Epithelial cell of prostate (primary cell): Measurements from ENCODE around the gene ARPC1A.
"Not testable (repeated sequence)": the region's sequence is repeated elsewhere in the genome, so short reads cannot be mapped to it uniquely, and the experiment has no call there.

Experiments
- DNase-seq: peaks from one replicate; pipeline ENCODE4 v3.0.0-alpha.2; 2011; ENCODE audit warnings: low read depth, low spot score
- H3K27ac ChIP-seq: fragments of 450-650 bp; 2 replicates; pipeline ENCODE4 v1.5.1; 2017; ENCODE audit warnings: mild to moderate bottlenecking

The ARPC1A gene

DNA sequence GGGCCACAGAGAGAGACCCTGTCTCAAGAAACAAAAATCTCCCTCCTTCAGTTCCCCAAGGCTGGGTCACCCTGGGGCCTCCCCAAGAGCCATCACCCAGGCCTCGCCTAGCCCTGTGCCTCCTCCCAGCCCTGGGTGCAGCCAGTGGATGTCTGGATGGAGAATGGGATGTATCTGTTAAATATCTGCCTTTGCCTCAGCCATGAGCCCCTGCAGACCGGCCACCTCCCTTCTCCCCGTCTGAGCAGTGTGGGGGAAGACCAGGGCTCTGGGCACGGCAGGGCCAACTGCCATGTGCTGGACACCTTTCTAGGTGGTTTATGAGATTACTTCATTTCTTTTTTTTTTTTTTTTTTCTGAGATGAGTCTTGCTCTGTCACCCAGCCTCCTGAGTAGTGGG is 58.8 kb downstream of the ARPC1A start:
- no peak for DNase-seq
- H3K27ac ChIP-seq = no peak overlapping the region

DNA sequence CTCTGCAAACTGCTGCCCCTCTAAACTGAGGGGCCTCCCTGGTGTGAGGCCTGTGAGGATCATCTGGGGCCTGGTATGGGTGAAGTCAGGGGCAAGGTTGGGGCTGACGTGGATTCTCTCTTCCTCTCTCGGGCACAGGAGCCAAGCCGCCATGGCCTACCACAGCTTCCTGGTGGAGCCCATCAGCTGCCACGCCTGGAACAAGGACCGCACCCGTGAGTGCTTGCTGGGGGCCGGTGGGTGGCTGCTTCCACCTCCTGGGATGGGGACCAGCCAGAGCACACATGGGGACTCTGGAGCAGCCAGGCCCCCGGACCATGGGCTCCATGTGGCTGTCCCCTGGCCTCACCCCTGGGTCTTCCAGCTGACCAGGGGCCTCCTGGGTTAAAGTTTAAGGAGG is 59.9 kb downstream of the ARPC1A start:
- DNase-seq = no peak
- H3K27ac ChIP-seq = no peak overlapping the region

DNA sequence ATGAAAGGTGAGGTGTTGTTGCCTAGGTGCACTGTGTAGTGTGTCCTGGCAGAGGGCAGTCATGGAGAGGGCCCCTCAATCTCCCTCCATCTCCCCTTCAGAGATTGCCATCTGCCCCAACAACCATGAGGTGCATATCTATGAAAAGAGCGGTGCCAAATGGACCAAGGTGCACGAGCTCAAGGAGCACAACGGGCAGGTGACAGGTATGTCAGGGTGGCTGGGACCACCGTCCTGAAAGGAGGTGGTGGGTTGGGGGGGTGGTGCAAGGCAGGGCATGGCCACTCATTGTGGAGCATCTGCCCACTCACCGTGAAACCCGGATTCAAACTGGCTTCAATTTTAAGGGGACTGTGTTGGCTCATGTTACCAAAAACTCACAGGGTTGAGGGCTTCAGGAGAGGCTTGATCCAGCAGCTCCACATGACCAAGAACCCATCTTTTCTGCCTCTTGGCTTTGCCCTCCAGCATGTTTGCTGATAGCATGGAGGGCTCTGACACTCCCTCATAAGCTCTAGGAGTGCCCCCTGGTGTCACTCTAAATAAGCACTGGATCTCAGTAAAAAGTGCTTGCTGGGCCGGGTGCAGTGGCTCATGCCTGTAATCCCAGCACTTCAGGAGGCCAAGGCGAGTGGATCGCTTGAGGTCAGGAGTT is 61.0 kb downstream of the ARPC1A start:
- no peak overlapping the region for H3K27ac ChIP-seq
- DNase-seq = no peak

DNA sequence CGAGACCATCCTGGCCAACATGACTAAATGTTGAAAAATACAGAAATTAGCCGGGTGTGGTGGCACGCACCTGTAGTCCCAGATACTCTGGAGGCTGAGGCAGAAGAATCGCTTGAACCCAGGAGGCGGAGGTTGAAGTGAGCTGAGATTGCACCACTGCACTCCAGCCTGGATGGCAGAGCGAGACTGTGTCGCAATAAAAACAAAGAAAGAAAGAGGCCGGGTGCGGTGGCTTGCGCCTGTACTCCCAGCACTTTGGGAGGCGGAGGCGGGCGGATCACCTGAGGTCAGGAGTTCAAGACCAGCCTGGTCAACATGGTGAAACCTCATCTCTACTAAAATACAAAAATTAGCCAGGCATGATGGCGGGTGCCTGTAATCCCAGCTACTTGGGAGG is 61.5 kb downstream of the ARPC1A start:
- H3K27ac ChIP-seq, DNase-seq: not testable (repeated sequence)

DNA sequence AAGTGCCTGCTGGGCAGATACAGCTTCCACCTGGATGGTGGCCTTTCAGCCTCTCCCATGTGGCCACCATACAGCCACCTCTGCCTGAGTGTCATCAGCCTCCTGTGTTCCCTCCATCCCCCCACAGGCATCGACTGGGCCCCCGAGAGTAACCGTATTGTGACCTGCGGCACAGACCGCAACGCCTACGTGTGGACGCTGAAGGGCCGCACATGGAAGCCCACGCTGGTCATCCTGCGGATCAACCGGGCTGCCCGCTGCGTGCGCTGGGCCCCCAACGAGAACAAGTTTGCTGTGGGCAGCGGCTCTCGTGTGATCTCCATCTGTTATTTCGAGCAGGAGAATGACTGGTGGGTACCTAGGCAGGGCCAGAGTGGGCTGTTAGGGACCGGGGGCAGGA is 62.2 kb downstream of the ARPC1A start:
- DNase-seq = no peak
- H3K27ac ChIP-seq = no peak overlapping the region

DNA sequence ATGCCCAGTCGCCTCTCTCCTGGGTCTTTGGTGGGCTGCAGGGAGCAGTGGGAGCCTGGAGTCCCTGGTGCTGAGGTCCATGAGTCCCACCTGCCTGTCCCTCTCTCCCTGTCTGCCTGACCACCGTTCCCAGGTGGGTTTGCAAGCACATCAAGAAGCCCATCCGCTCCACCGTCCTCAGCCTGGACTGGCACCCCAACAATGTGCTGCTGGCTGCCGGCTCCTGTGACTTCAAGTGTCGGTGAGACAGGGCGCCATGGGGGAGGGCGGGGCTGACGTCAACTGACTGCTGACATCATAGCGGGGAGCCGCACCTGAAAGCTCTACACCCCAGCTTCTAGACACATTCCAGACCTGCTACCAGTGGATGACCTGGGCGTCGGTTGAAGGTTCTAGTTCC is 64.1 kb downstream of the ARPC1A start:
- H3K27ac ChIP-seq = no peak overlapping the region
- DNase-seq = no peak

DNA sequence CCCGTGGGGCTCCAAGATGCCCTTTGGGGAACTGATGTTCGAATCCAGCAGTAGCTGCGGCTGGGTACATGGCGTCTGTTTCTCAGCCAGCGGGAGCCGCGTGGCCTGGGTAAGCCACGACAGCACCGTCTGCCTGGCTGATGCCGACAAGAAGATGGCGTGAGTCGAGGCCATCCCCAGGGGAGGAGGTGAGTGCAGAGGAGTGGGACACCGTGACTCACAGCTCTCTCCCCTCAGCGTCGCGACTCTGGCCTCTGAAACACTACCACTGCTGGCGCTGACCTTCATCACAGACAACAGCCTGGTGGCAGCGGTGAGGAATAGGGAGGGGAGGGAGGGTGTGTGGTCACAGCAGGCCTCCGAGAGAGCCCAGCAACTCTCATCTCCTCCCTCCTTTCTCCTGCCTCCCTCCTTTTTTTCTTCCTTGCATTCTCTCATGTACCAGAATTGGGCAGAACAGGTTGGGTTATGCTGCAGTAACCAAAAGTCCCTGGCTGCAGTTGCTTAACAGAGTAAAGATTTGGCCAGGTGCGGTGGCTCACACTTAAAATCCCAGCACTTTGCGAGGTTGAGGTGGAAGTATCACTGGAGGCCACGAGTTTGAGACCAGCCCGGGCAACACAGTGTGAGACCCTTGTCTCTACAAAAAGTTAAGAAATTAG is 65.4 kb downstream of the ARPC1A start:
- DNase-seq = no peak
- no peak overlapping the region for H3K27ac ChIP-seq

DNA sequence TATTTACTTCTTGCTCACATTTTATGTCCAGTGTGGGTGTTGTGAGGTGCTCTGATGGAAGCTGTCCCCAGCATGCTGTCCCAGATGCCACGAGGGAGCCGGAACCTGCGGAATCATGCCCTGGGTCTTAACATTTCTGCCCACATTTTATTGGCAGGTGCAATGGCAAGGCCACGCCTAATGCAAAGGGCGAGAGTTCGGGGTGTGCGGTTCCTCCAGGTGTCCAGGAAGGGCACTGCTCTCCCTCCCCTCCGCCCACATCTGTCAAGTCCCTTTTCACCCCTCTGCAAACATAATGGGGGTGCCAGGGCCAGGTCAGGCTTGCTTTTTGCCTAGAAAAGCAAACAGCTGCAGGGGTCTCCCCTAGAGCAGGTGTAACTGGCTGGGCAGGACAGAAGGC is 66.3 kb downstream of the ARPC1A start:
- peak overlapping the region; percentile 31 for H3K27ac ChIP-seq
- DNase-seq = no peak

DNA sequence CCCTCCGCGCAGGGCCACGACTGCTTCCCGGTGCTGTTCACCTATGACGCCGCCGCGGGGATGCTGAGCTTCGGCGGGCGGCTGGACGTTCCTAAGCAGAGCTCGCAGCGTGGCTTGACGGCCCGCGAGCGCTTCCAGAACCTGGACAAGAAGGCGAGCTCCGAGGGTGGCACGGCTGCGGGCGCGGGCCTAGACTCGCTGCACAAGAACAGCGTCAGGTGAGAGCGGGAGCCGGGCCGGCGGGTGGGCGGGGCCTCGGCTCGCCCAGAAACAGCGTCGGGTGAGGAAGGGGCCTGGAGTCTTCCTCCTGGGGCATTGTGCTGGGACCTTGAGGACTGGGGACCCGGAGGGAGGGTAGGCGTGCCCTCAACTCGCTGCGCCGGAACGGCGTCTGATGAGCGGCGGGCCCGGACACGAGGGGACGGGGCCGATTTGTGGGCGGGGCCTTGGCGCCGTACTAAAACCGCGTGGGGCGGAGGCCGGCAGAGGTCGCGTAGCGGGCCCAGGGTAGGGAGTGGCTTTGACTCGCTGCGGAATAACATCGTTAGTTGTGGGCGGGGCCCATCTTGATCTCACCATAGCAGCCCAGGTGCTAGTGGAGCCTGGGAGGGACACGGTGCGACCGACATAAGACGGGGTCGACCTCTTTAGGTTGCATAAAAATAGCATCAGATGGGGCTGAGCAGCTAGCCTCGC is 67.1 kb downstream of the ARPC1A start:
- peak overlapping the region; percentile 31 for H3K27ac ChIP-seq
- no peak for DNase-seq

DNA sequence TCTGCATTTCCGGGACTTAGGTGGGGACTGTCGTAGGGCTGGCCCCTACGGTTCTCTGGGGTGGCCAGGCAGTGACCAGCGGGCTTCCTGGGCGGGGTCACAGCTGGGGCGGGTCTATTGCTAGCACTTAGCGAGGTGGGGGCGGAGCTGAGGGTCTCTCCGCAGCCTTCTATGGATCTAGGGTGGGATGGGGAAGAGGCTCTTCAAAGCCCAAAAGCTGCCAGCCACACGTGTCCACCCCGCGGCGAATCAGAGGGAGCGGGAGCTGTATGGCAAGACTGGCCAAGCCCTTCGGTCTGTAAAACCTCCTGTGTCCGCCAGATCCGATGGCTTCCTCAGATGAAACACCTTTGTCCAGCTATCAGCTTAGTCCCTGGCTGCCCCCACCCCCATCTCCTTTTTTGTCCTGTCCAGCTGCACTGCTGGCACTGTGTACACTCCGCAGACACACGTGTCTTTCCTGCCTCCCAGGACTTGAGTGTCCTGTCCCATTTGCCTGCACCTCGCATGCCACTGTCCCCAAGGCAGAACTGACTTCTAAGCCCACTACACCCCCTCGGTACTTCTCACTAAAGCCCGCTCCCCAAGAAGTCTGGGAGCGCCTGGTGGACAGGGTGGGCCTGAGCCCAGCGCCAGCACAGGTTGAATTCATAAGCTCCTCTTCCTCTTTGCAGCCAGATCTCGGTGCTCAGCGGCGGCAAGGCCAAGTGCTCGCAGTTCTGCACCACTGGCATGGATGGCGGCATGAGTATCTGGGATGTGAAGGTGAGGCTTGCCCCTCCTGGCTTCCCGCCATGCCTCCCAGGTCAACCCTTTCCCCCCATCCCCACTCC is 67.9 kb downstream of the ARPC1A start:
- DNase-seq = no peak
- H3K27ac ChIP-seq = peak overlapping the region; percentile 31

DNA sequence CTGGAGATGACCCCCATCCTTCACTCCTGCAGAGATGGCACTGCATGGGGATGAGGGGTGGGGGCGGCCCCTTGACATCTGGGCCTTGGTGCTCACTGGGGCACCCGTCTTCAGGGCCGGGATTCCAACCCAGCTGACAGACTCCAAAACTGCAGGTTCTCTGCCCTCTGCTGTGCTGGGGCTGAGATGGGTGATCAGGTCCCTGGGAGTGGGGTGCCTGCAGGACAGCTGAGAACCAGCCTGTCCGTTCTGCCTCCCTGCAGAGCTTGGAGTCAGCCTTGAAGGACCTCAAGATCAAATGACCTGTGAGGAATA is 68.4 kb downstream of the ARPC1A start:
- H3K27ac ChIP-seq = no peak overlapping the region
- DNase-seq = no peak

DNA sequence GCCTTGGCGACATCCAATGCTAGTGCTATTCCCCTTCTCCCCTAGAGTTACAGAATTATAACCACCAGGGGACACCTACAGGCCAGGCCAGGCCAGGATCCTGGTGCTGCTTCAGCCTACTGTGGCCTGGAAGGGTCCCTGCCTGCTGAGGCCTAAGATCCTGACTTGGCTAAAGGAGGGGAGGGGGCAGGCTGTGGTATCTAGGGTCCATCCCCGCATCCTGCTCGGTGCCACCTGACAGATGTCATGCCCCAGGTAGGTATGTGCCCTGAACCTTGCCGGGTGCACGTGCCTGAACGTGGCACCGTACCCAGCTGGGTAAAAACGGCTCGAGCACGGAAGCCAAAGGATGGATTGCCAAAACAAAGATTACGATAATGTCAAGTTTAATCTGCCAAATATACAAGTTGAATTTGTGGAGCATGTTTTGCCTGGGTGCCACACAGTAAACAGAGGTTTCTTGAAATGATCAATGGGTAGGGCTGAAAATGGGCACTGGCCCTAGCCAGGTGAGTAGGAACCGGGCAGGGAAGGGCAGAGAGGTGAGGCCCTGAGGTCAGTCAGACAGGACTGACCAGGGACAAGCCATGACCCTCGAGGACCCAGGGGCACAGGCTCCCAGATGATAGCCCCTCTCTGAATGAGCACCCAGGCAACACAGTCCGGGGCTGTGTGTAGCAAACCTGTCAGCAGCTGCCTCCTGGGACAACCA is 70.1 kb downstream of the ARPC1A start:
- DNase-seq = no peak
- H3K27ac ChIP-seq = no peak overlapping the region

DNA sequence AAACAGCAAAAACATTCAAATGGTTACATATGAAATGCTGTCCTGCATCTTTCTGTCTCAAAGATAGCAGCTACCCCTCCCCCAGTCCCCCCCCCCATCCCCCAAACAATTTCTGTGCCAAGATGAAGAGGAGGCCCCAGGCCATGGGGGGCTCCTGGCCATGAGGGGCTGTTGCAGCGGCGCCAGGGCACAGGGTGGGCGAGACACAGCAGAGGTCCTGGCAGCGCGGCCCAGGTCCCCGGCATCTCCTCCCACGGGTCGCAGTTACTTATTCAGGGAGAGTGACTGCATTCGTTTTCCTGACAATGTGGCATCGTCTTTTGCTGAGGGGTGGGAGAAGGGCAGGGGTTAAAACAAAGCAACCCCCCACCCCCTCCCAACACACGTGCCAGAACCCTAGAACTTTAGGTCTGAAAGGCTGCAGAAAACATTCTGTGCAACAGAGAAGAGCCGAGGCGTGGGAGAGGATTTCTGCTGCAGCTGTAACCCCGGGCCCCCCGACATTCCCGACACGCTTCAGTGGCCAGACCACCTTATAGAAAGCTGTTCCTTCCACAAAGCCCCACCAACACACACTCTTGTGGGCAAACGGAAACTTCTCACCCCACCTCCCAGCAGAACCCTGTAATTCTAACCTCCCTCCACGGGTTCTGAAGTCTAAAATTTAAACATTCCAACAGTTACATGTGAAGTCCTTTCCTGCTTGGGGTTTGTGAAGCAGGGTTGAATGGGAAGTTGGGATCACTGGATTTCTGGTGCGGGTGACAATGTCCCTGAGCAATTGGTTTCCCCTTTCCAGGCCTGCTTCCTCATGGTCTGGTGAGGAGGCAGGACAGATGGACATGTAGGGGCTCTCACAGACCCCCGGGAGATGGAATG is 71.0 kb downstream of the ARPC1A start:
- no peak overlapping the region for H3K27ac ChIP-seq
- DNase-seq = no peak

DNA sequence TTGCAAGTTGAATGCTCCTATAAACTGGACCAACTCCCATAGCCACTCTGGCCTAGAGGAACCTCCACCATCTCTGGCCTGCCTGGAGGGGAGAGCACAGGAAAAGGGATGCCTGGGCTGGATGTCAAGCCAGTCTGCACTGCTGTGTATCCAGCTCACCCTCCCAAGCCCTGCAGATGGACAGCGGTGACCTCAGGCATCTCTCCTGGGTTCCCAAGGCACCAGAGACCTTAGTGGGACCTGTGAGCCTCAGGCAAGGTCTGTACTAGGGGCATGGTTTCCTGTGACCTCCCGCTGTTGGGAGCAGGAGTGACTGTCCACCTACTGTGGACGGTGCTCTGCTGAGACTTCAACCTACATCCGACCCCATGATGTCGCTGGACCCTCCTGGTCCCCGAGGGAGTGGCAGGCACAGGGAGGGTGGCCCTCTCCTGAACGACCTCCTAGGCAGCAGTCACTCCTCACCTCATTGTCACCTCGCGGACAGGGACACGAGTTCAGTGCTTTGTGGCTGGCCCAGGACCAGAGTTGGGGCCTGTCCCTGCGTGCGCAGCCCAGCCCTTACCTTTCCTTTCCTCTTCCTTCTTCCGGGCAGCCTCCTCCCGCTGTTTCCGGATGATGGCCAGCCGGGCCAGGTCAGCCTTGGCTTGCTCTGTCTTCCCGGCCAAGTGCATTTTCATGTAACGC is 71.7 kb downstream of the ARPC1A start:
- peak overlapping the region; percentile 4 for H3K27ac ChIP-seq
- no peak for DNase-seq

DNA sequence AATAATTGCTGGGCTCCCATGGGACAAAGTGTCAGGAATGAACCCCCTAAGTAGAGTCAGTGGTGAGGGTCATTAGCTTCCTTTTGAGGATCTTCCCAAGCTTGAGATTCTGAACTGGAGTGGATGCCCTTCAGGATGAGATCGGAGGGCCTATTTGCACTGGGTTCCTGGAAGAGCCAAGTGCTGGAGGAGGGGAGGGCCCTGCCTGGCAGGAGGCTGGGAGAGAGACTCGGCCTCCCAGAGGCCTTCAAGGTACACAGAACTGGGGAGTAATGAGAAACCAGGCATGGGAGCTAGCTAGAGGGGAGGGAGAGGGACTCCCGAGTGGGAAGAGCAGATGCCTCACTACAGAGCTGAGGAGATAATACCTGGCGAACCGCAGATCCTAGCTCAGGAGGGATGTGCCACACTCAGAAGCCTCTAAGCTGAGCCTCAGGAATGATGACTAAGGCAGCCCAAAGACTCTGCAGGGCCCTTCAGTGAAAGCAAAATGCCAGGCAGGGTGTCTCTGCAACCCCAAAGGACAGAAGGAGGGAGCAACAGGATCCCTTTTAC is 73.3 kb downstream of the ARPC1A start:
- H3K27ac ChIP-seq = no peak overlapping the region
- no peak for DNase-seq

DNA sequence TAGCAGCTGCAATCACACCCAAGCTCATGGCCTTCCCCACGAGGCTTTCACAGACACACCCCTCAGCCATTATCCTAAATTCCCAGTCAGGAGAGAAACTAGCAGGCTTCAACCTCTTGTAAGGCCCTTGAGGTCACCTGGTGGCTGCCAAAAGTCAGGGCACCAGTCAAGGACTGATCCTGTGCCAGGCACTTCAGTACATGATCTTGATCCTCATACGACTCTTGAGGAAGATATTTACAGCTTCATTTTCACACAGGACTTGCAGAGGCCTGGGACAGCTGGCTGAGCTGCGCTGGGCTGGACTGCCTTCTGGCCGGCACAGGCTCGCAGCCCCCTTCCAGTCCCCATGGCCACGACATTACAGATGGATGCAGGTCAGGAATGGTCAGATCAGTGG is 73.9 kb downstream of the ARPC1A start:
- no peak overlapping the region for H3K27ac ChIP-seq
- DNase-seq = no peak

DNA sequence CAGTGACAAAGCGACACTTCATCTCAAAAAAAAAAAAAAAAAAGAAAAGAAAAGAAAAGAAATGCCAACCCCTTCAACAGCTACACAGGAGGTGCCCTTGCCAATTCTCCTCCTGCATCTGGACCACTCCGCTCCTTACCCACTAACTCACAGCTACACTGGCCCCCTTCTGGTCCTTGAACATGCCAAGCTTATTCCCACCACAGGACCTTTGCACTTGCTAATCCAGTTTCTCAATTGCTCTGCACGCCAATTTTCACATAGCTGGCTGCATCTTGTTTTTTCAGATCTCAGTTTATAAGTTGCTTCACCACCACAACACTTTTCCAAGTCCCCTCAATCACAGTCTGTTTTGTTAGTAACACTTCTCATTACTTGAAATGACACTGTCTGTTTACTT is 77.2 kb downstream of the ARPC1A start:
- H3K27ac ChIP-seq = no peak overlapping the region
- no peak for DNase-seq

DNA sequence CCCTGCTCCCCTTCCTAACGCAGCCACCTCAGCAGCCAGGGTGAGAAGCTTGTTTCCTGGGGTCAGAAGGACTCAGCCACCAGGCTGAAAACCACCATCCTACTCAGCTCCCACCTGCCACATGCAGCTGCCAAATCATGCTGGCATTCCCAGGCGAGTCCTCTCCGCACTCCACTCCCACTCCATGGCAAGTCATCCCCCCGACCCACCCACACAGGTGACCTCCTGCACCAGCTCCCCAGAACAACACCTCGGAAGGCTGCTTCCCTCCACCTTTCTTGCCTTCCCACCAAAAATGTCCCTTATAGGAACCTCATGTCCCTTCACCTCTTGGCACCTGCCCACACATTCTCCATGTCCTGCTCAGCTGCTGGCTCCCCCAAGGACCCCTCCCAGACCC is 78.1 kb downstream of the ARPC1A start:
- H3K27ac ChIP-seq = no peak overlapping the region

More for the DNA sequence above, 78.1 kb downstream of the ARPC1A start:
- no peak for DNase-seq
